A673 (cell line): ENCODE data around the gene NFIC. TPM values are rescaled to one million over a fixed set of nuclear protein-coding genes. Genes with fewer than 3 reads are reported as not detected.

ENCODE experiments used
- BruUV-seq: library from RNA; stranded (reverse); fragments of 400-500 nt; replicated peaks from 2 replicates; lab custom pipeline; 2021; lab: Mats Ljungman, UMichigan
- CTCF ChIA-PET: fragments of 300-600 bp; sonication (Branson Sonifier 250); formaldehyde crosslinking; loops from one replicate; lab custom pipeline; 2022; ENCODE audit warnings: antibody characterized with exemption; lab: Charles Lee
- POLR2A ChIA-PET: fragments of 300-600 bp; sonication (Branson Sonifier 250); formaldehyde crosslinking; loops from one replicate; lab custom pipeline; 2022; ENCODE audit warnings: antibody characterized with exemption; ENCODE audit not compliant: low non-redundant PET; lab: Charles Lee
- DNase-seq: peaks from one replicate; pipeline ENCODE4 v3.0.0-alpha.2; 2015; ENCODE audit warnings: low spot score
- H3K27ac ChIP-seq: fragments of 200-600 bp; sonication (generic); 2 replicates; pipeline ENCODE4 v1.5.1; 2016; ENCODE audit warnings: mixed run types, low read depth, mild to moderate bottlenecking, mixed read lengths, antibody characterized with exemption, low read length; ENCODE audit not compliant: poor library complexity, severe bottlenecking
- H3K27me3 ChIP-seq: fragments of 200-600 bp; sonication (generic); replicated peaks from 2 replicates; pipeline ENCODE4 v1.6.1; 2017; ENCODE audit warnings: mixed run types, low read depth, mild to moderate bottlenecking, mixed read lengths, antibody characterized with exemption, low read length; ENCODE audit not compliant: insufficient read depth, poor library complexity
- H3K36me3 ChIP-seq: fragments of 200-600 bp; sonication (generic); 2 replicates; pipeline ENCODE4 v1.6.1; 2016; ENCODE audit warnings: mixed run types, mild to moderate bottlenecking, mixed read lengths, antibody characterized with exemption, low read length; ENCODE audit not compliant: insufficient read depth, poor library complexity, severe bottlenecking
- H3K4me1 ChIP-seq: fragments of 200-600 bp; sonication (generic); 2 replicates; pipeline ENCODE4 v1.6.1; 2017; ENCODE audit warnings: mixed run types, mild to moderate bottlenecking, mixed read lengths, antibody characterized with exemption, low read length; ENCODE audit not compliant: insufficient read depth, poor library complexity, severe bottlenecking
- H3K4me3 ChIP-seq: fragments of 200-600 bp; sonication (generic); 2 replicates; pipeline ENCODE4 v1.5.1; 2016; ENCODE audit warnings: low read depth, mixed run types, mild to moderate bottlenecking, mixed read lengths, low read length; ENCODE audit not compliant: poor library complexity, severe bottlenecking
- H3K9me3 ChIP-seq: fragments of 200-600 bp; sonication (generic); 2 replicates; pipeline ENCODE4 v1.6.1; 2016; ENCODE audit warnings: mixed run types, low read depth, mild to moderate bottlenecking, mixed read lengths, antibody characterized with exemption, low read length; ENCODE audit not compliant: poor library complexity, severe bottlenecking
- CTCF ChIP-seq: fragments of 300-800, 200-600 bp; sonication (generic); conservative IDR thresholded peaks from 2 replicates; pipeline ENCODE4 v1.5.1; 2017; ENCODE audit warnings: low read depth, mild to moderate bottlenecking, antibody characterized with exemption, low read length, moderate library complexity, mixed read lengths
- EZH2 ChIP-seq: fragments of 200-600 bp; sonication (generic); IDR thresholded peaks from 2 replicates; pipeline ENCODE4 v1.6.1; 2017; ENCODE audit warnings: borderline replicate concordance, low read depth, mild to moderate bottlenecking, mixed read lengths, antibody characterized with exemption, low read length; ENCODE audit not compliant: poor library complexity, severe bottlenecking
- intact Hi-C: fragments of 100-400 bp; cut with micrococcal nuclease; formaldehyde crosslinking; loops from one replicate; pipeline ENCODE4 v1.10.0; 2022; ENCODE audit not compliant: unreplicated experiment
- total RNA-seq: library from RNA; stranded (reverse); gene quantifications from 2 replicates; pipeline ENCODE4 v1.2.3, GENCODE V29; 2021

Gene NFIC
- total RNA-seq, 1 experiment from 2014 or later = 112 TPM

GRCh38 chr19:3458229-3459088, 92.1 kb downstream of the NFIC start:
- intact Hi-C loops = no loop called here
- Histone ChIP-seq H3K27me3 (no peaks in the 10 kb centered on the region), H3K36me3 (peaks cover 39% of the 10 kb centered on the region), H3K9me3 (no peaks in the 10 kb centered on the region), H3K4me3 (no peak overlapping the region), H3K4me1 (no peaks in the 10 kb centered on the region), H3K27ac (no peak overlapping the region)
- TF ChIP-seq EZH2 = no peak
- no peak for TF ChIP-seq CTCF
- ChIA-PET CTCF (no interaction called here), POLR2A (no interaction called here)
- DNase-seq = no peak
- BruUV-seq = no TSS peak

DNA sequence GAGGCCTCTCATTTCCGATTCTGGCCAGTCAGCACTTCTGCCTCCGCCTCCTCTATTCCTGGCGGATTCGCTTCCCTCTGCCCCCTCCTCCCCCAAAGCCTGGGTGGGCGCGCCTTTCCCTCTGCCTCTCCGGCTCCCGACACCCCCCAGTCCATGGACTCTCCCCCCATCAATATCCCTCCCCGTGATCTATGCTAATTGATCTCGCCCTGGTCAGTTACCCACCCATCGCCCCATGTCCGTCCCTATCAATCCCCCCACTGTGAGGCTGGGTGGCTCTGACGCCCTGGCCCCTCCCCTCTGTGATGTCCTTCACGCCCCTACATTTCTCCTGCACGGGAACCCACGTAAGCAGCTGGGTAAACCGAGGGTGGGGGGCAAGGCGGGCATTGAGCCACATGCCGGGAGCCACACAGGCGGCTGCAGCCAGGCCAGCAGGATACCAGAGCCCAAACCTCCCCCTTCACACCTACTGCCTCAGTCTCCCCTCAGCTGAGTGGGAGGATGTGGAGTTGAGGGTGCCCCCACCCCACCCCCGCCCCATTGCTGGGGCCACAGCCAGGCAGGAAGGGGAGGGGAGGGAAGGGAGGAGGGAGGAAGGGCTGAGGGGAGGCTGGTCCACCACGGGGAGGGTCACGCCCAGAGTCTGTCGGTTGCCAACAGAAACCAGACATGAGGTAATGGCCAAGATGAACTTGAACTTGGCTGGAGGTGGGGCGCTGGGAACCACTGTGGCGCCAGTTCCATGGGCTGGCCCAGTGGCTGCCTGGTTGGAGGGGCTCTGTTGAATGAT, 92.9 kb downstream of the NFIC start:
- intact Hi-C loops = no loop called here
- TF ChIP-seq CTCF (no peak), EZH2 (no peak)
- BruUV-seq = no TSS peak
- Histone ChIP-seq H3K36me3 (peaks cover 30% of the 10 kb centered on the region), H3K4me3 (no peak overlapping the region), H3K9me3 (no peaks in the 10 kb centered on the region), H3K4me1 (no peaks in the 10 kb centered on the region), H3K27me3 (no peaks in the 10 kb centered on the region), H3K27ac (no peak overlapping the region)
- no peak for DNase-seq
- ChIA-PET CTCF (no interaction called here), POLR2A (no interaction called here)

DNA sequence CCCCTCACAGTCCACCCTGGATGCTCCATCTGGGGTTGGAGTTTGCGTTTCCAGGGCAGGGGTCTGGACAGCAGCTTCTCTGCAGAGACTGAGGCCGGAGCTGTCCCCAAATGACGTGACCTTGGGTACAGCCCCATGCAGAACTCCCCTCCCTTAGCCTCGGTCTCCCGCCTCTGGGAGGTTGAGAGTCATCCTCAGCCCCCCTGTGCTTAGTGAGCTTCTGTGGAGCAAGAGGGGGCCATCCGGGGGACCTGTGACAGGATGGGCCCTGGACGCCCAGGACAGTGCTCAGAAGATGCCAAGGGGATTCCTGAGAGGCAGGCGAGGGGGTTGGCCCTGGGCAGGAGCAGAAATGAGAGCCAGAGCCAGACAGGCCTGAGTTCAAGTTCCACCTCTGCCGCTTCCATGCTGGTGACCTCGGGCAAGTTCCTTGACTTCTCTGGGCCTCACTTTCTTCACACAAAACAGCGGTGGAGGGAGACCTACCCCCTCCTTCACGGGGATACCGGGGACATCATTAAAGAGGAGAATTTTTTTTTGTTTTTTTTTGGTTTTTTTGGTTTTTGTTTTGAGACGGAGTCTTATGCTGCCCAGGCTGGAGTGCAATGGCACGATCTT, 93.7 kb downstream of the NFIC start:
- CTCF ChIA-PET = no interaction called here
- peaks cover 23% of the 10 kb centered on the region for H3K36me3 ChIP-seq
- H3K4me1 ChIP-seq = no peaks in the 10 kb centered on the region
- no peak overlapping the region for H3K27ac ChIP-seq
- no peak for TF ChIP-seq CTCF
- TF ChIP-seq EZH2 = no peak
- BruUV-seq = no TSS peak
- H3K9me3 ChIP-seq = no peaks in the 10 kb centered on the region
- no peak for DNase-seq
- POLR2A ChIA-PET = no interaction called here
- intact Hi-C loops = no loop called here
- no peaks in the 10 kb centered on the region for H3K27me3 ChIP-seq
- no peak overlapping the region for H3K4me3 ChIP-seq
